Testis (tissue), 2 donors: ENCODE measurements around the gene NEURL1B.

Experiments used
- CTCF ChIP-seq, 3 experiments: fragments of 450-650 bp in 2 of 3; fragments of 200-600 bp in 1 of 3; sonication (generic) in 1 of 3; IDR thresholded peaks; one replicate each; pipeline ENCODE4 v1.5.1; 2016 to 2019; ENCODE audit warnings: antibody characterized with exemption in 3 of 3, mild to moderate bottlenecking in 2 of 3, moderate library complexity in 1 of 3
- POLR2A ChIP-seq: fragments of 450-650 bp; IDR thresholded peaks from one replicate; pipeline ENCODE4 v1.6.1; 2017; ENCODE audit warnings: antibody characterized with exemption, mild to moderate bottlenecking, moderate library complexity

- TF ChIP-seq POLR2A (no peak), CTCF (IDR thresholded peaks at IDR 0.05) (no peak)
Measured at GRCh38 chr5:172676914-172677475, 35.9 kb downstream of the NEURL1B start.
